GM12878 (cell line): ENCODE results near the gene ANKRD62.

Experiments used
- BMI1 ChIP-seq: fragments of 450-650 bp; IDR thresholded peaks from 2 replicates; pipeline ENCODE4 v1.6.1; 2016; ENCODE audit warnings: mild to moderate bottlenecking, moderate library complexity, borderline replicate concordance
- BRCA1 ChIP-seq: IDR thresholded peaks from 2 replicates; pipeline ENCODE4 v1.6.1; 2011; ENCODE audit warnings: low read depth, low read length, improper control_type of control experiment
- CHD2 ChIP-seq: IDR thresholded peaks from 2 replicates; pipeline ENCODE4 v1.6.1; 2011; ENCODE audit warnings: low read depth, low read length, improper control_type of control experiment, borderline replicate concordance
- CREM ChIP-seq: IDR thresholded peaks from 2 replicates; pipeline ENCODE4 v1.6.1; 2014; ENCODE audit warnings: antibody characterized with exemption, low read depth
- EZH2 ChIP-seq: IDR thresholded peaks from 2 replicates; pipeline ENCODE4 v1.6.1; 2012; ENCODE audit warnings: low read depth, mild to moderate bottlenecking, control low read depth, inconsistent platforms, low read length, borderline replicate concordance; ENCODE audit not compliant: control insufficient read depth
- MYB ChIP-seq: fragments of 150-350 bp; IDR thresholded peaks from 2 replicates; pipeline ENCODE4 v1.6.1; 2014; ENCODE audit warnings: mild to moderate bottlenecking, low read depth, low read length, borderline replicate concordance
- POLR2A ChIP-seq: IDR thresholded peaks from 2 replicates; pipeline ENCODE4 v1.6.1; 2011; ENCODE audit warnings: low read depth, mild to moderate bottlenecking, low read length
- POLR2AphosphoS5 ChIP-seq: IDR thresholded peaks from 2 replicates; pipeline ENCODE4 v1.6.1; 2011; ENCODE audit warnings: mild to moderate bottlenecking, low read length, inconsistent platforms
- ZNF622 ChIP-seq: fragments of 450-650 bp; IDR thresholded peaks from 2 replicates; pipeline ENCODE4 v1.6.1; 2017; ENCODE audit warnings: mild to moderate bottlenecking, inconsistent platforms
- TF ChIP-seq, protein P1 (sequence below), 3 experiments: IDR thresholded peaks in 2 of 3; conservative IDR thresholded peaks in 1 of 3; 2 replicates each; pipeline ENCODE4 v1.5.1; 2011; ENCODE audit warnings: low read depth in 3 of 3, low read length in 3 of 3, mild to moderate bottlenecking in 3 of 3, control low read depth in 2 of 3, moderate library complexity in 2 of 3, inconsistent platforms in 1 of 3, mixed read lengths in 1 of 3; ENCODE audit not compliant: control insufficient read depth in 2 of 3, insufficient read depth in 1 of 3; ENCODE audit errors: extremely low read depth in 1 of 3
- TF ChIP-seq, protein P2 (sequence below): IDR thresholded peaks from 2 replicates; pipeline ENCODE4 v1.6.1; 2011; ENCODE audit warnings: low read depth, mild to moderate bottlenecking, low read length, moderate library complexity, borderline replicate concordance; ENCODE audit errors: extremely low read depth
- TF ChIP-seq, protein P3 (sequence below): fragments of 450-650 bp; IDR thresholded peaks from 2 replicates; pipeline ENCODE4 v1.6.1; 2014; ENCODE audit warnings: mild to moderate bottlenecking
- TF ChIP-seq, protein P4 (sequence below): IDR thresholded peaks from 2 replicates; pipeline ENCODE4 v1.6.1; 2011; ENCODE audit warnings: mild to moderate bottlenecking, low read depth, low read length, moderate library complexity; ENCODE audit not compliant: insufficient replicate concordance

DNA sequence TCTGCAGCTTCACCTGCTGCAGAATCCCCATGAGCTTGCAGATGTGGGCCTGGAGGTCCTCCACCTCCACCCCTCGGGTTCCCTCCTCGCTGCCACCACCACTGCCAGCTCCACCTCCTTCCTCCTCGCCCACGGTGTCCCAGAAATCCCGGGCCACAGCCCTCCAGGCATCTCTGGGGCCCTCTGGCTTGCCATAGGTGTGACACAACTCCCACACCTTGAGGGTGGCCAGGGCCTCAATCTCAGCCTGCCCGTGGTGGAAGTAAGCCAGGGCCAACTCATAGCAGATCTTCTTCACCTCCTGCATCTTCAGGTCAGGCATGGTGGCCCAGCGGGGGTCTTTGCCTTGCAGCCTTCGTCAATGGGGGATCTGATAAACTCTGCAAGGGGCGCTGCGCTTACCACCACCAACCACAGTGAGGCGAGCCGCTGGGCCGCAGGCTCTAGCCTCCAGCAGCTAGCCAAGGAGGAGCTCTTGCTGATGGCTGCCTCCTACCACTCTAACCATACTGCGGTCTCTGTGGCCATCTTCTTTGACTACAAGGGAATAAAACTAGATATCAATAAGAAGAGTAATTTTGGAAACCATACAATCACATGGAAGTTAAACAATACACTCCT, 36.1 kb upstream of the ANKRD62 start:
- TF ChIP-seq POLR2AphosphoS5 (no peak), BRCA1 (no peak), BMI1 (no peak), CREM (no peak), POLR2A (no peak), EZH2 (no peak), ZNF622 (no peak), CHD2 (no peak), MYB (no peak)
- TF ChIP-seq, protein P1, sequence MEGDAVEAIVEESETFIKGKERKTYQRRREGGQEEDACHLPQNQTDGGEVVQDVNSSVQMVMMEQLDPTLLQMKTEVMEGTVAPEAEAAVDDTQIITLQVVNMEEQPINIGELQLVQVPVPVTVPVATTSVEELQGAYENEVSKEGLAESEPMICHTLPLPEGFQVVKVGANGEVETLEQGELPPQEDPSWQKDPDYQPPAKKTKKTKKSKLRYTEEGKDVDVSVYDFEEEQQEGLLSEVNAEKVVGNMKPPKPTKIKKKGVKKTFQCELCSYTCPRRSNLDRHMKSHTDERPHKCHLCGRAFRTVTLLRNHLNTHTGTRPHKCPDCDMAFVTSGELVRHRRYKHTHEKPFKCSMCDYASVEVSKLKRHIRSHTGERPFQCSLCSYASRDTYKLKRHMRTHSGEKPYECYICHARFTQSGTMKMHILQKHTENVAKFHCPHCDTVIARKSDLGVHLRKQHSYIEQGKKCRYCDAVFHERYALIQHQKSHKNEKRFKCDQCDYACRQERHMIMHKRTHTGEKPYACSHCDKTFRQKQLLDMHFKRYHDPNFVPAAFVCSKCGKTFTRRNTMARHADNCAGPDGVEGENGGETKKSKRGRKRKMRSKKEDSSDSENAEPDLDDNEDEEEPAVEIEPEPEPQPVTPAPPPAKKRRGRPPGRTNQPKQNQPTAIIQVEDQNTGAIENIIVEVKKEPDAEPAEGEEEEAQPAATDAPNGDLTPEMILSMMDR (IDR thresholded peaks at IDR 0.05 in 2 of 3, conservative IDR thresholded peaks at IDR 0.05 in 1 of 3; ENCODE audit: control insufficient read depth in 2 of 3, extremely low read depth in 1 of 3, insufficient read depth in 1 of 3, low read depth in 3 of 3, low read length in 3 of 3), result peak in 1 of 3 experiments; percentile 22; a peak in 1 of 6 replicates
- TF ChIP-seq, protein P2, sequence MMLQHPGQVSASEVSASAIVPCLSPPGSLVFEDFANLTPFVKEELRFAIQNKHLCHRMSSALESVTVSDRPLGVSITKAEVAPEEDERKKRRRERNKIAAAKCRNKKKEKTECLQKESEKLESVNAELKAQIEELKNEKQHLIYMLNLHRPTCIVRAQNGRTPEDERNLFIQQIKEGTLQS, result no peak
- TF ChIP-seq, protein P3, sequence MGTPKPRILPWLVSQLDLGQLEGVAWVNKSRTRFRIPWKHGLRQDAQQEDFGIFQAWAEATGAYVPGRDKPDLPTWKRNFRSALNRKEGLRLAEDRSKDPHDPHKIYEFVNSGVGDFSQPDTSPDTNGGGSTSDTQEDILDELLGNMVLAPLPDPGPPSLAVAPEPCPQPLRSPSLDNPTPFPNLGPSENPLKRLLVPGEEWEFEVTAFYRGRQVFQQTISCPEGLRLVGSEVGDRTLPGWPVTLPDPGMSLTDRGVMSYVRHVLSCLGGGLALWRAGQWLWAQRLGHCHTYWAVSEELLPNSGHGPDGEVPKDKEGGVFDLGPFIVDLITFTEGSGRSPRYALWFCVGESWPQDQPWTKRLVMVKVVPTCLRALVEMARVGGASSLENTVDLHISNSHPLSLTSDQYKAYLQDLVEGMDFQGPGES, result no peak
- TF ChIP-seq, protein P4, sequence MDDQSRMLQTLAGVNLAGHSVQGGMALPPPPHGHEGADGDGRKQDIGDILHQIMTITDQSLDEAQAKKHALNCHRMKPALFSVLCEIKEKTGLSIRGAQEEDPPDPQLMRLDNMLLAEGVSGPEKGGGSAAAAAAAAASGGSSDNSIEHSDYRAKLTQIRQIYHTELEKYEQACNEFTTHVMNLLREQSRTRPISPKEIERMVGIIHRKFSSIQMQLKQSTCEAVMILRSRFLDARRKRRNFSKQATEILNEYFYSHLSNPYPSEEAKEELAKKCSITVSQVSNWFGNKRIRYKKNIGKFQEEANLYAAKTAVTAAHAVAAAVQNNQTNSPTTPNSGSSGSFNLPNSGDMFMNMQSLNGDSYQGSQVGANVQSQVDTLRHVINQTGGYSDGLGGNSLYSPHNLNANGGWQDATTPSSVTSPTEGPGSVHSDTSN, result no peak
